T47D (cell line): ENCODE measurements around the gene MLLT10.

Experiments
- DNase-seq, 2 experiments: peaks; one replicate each; pipeline versions ENCODE4 v3.0.0 to v3.0.0-alpha.2; 2011 to 2012; ENCODE audit warnings: low read depth in 1 of 2, low spot score in 1 of 2
- JUND ChIP-seq: IDR thresholded peaks from 2 replicates; pipeline ENCODE4 v1.6.1; 2012; ENCODE audit warnings: low read depth
- in situ Hi-C: cut with HindIII; loops from 2 replicates; pipeline ENCODE4 v1.10.0; 2016; ENCODE audit warnings: low sequenced_read_pairs, low pct_unique_long_range_greater_than_20kb

MLLT10 gene

DNA sequence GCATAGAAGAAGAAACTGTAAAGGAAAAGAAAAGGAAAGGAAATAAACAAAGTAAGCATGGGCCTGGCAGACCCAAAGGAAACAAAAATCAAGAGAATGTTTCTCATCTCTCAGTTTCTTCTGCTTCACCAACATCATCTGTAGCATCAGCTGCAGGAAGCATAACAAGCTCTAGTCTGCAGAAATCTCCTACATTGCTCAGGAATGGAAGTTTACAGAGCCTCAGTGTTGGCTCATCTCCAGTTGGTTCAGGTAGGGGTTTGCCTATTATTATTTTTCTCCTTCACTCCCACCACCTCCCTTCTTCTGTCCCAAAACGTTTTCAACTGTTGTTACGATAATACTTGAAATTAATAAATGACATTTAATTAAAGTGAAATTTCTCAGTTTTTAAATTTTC, 139.6 kb downstream of the MLLT10 start:
- in situ Hi-C loops = no loop called here
- no peak for TF ChIP-seq JUND
- DNase-seq = no peak

DNA sequence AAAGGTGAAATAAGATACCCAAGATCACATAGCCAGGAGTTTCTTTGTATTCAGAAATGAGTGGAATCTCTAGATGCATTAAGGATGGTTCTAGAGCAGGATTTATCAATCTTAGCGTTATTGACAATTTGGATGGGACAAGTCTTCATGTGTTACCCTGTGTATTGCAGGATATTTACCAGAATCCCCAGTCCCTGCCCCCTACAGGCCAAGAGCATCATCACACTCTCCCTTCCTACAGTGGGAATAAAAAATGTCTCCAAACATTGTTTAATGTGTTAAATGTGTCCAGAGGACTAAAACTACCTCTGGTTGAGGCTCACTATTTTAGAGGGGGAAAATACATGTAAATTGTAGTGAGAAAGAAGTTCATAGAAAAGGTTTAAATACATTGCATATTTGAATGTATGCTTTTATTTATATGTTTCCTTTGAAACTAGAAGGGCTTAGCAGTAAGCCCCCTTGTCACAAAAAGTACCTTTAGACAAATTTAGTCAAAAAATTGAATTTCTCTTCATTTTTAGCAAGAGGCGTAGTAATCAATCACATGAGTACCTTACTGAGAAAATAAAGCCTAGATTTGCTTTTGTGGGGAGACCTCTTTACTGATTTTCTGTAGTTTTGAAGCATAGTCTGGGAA, 141.2 kb downstream of the MLLT10 start:
- no peak for TF ChIP-seq JUND
- peak in 1 of 2 experiments; percentile 44 for DNase-seq
- in situ Hi-C loops = no loop called here

GRCh38 chr10:21677551-21677950, 143.5 kb downstream of the MLLT10 start:
- no peak for TF ChIP-seq JUND
- in situ Hi-C loops = no loop called here

DNA sequence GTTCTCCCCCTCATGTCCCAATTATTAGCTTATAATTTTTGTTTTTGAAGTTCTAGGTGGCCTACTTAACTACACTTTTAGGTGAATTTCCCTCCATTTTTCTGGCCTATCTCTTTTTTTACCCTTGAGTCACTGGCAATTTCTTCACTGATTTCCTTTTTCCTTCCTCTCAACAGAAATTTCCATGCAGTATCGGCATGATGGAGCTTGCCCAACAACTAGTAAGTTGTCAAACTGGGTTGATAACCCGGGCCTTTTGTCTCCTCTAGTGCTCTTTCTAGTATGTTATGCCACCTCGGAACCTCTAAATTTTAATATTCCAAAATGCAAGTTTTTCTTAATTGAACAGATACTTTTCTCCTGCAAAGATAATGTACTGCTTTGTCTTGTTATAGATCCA, 147.1 kb downstream of the MLLT10 start:
- in situ Hi-C loops = no loop called here
- DNase-seq = no peak
- TF ChIP-seq JUND = no peak

More at GRCh38 chr10:21677551-21677950, 143.5 kb downstream of the MLLT10 start:
- no peak for DNase-seq

GRCh38 chr10:21687266-21688008, 153.4 kb downstream of the MLLT10 start:
- in situ Hi-C loops = no loop called here
- TF ChIP-seq JUND = no peak
- DNase-seq = no peak

GRCh38 chr10:21688009-21688332, 153.9 kb downstream of the MLLT10 start:
- no peak for DNase-seq
- in situ Hi-C loops = no loop called here
- no peak for TF ChIP-seq JUND

GRCh38 chr10:21688870-21689269, 154.8 kb downstream of the MLLT10 start:
- no peak for TF ChIP-seq JUND
- DNase-seq = no peak
- in situ Hi-C loops = no loop called here

- no peak for TF ChIP-seq JUND
Measured at GRCh38 chr10:21689881-21690280, 155.8 kb downstream of the MLLT10 start.

DNA sequence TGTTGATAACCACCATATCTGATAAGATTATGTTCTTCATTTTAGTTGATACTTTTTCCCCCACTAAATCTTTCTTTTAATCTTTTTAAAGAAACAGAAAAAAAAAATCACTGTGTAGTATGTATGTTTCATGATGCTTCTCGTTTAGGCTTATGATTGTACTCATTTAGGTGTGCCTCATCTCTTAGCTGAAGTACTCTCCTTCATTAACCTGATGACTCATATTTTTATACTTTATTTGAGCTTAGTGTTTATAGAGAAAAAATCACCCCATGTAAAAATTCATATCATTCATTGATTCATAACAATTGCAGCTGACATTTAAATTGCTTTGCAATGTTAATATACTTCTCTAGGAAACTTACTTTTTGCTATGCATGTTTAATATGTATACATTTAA, 158.9 kb downstream of the MLLT10 start:
- TF ChIP-seq JUND = no peak
- in situ Hi-C loops = no loop called here
- DNase-seq = no peak

More at GRCh38 chr10:21689881-21690280, 155.8 kb downstream of the MLLT10 start:
- DNase-seq = no peak
- in situ Hi-C loops = no loop called here

- in situ Hi-C loops = no loop called here
- DNase-seq = no peak
- TF ChIP-seq JUND = no peak
Measured at GRCh38 chr10:21693418-21693817, 159.4 kb downstream of the MLLT10 start.

- in situ Hi-C loops = no loop called here
- TF ChIP-seq JUND = no peak
- no peak for DNase-seq
Measured at GRCh38 chr10:21694631-21695030, 160.6 kb downstream of the MLLT10 start.

- TF ChIP-seq JUND = no peak
- no peak for DNase-seq
- in situ Hi-C loops = no loop called here
Measured at GRCh38 chr10:21696302-21696701, 162.3 kb downstream of the MLLT10 start.

- in situ Hi-C loops = no loop called here
- no peak for DNase-seq
- no peak for TF ChIP-seq JUND
Measured at GRCh38 chr10:21699575-21699974, 165.5 kb downstream of the MLLT10 start.
